ENCODE measurements around the gene ARID1B. TPM values are rescaled to one million over a fixed set of nuclear protein-coding genes. Genes with fewer than 3 reads are reported as not detected.

Gene ARID1B
- total and polyA plus RNA-seq, 12 donors: 13.3 to 85.6 (median 50.9) TPM

DNA sequence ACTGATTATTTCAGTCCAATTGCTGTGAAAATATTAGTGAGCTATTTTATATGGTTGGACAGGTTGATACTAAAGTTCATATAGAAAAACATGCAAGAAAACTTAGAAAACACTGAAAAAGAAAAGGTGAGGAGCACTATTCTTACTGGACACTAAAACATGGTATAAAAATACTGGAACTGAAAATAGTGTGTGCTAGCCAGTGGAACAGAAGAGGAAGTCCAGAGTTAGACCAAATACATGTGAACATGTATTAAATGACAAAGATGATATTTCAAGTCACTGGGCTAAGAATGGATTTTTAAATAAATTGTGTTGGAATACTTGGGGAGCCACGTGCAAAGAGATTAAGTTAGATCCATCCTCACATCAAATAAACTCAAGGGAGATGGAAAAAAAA lies 327.6 kb downstream of the ARID1B start:
- Histone ChIP-seq H3K4me1 (replicated peaks in 1 of 2) (peaks cover 31 to 41% of the 10 kb centered on the region in 2 donors), H3K9me3 (replicated peaks in 1 of 3) (no peaks in the 10 kb centered on the region), H3K4me3 (no peak overlapping the region), H3K27me3 (no peaks in the 10 kb centered on the region), H3K27ac (peak overlapping the region in 1 of 5 donors; percentile 18), H3K36me3 (replicated peaks in 1 of 2) (no peaks in the 10 kb centered on the region)
- WGBS, 4 donors: 34 to 56% (median 41%) methylated on average over 1 of the region's 1 CpG
- intact Hi-C loops (cut with DNase I): no loop called here
- TF ChIP-seq CTCF (IDR thresholded peaks at IDR 0.05) (no peak), POLR2A (IDR thresholded peaks at IDR 0.05) (no peak)
- DNase-seq: no peak

DNA sequence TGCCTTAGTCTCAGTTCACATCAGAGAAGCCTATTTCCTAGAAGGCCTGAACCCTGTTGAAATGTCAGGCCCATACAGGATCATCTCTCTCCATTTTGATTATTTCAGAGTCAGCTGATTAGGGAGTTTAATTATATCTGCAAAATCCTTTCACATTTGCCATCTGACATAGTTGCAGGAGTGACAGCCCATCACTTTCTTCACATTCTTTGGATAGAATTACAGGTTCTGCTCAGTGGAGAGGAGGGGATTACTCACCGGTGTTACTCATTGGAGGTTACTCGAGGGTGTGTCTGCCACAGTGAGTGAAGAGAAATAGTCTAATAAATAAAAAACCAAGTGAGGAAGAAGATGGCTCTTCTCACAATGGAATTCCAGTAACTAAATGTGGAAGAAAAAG lies 329.3 kb downstream of the ARID1B start:
- no peaks in the 10 kb centered on the region for H3K27me3 ChIP-seq
- H3K4me1 ChIP-seq (replicated peaks in 1 of 2): peaks cover 31 to 43% of the 10 kb centered on the region in 2 donors
- DNase-seq: peak in 3 of 7 donors; percentile 25 to 37 (median 36)
- peak overlapping the region in 4 of 5 donors; percentile 31 to 77 (median 62) for H3K27ac ChIP-seq
- TF ChIP-seq CTCF (IDR thresholded peaks at IDR 0.05) (no peak), POLR2A (IDR thresholded peaks at IDR 0.05) (no peak)
- no peaks in the 10 kb centered on the region for H3K36me3 ChIP-seq (replicated peaks in 1 of 2)
- intact Hi-C loops (cut with DNase I): no loop called here
- no peaks in the 10 kb centered on the region for H3K9me3 ChIP-seq (replicated peaks in 1 of 3)
- 39 to 58% (median 46%) methylated on average over 2 of the region's 2 CpGs for WGBS, 4 donors
- H3K4me3 ChIP-seq: no peak overlapping the region

GRCh38 chr6:157107571-157107914 lies 330.4 kb downstream of the ARID1B start:
- Histone ChIP-seq H3K27me3 (no peaks in the 10 kb centered on the region), H3K4me1 (replicated peaks in 1 of 2) (peaks cover 31 to 43% of the 10 kb centered on the region in 2 donors), H3K4me3 (no peak overlapping the region), H3K9me3 (replicated peaks in 1 of 3) (no peaks in the 10 kb centered on the region), H3K27ac (peak overlapping the region; percentile 11 to 77 (median 64)), H3K36me3 (replicated peaks in 1 of 2) (no peaks in the 10 kb centered on the region)
- no peak for DNase-seq
- intact Hi-C loops (cut with DNase I): no loop called here
- WGBS, 4 donors: 53 to 65% (median 58%) methylated on average over 4 of the region's 4 CpGs
- TF ChIP-seq POLR2A (IDR thresholded peaks at IDR 0.05) (no peak), CTCF (IDR thresholded peaks at IDR 0.05) (no peak)

GRCh38 chr6:157107915-157108651 lies 330.9 kb downstream of the ARID1B start:
- no peaks in the 10 kb centered on the region for H3K27me3 ChIP-seq
- peak overlapping the region; percentile 11 to 77 (median 64) for H3K27ac ChIP-seq
- no peaks in the 10 kb centered on the region for H3K36me3 ChIP-seq (replicated peaks in 1 of 2)
- peak in 2 of 7 donors; percentile 40 to 41 for DNase-seq
- H3K9me3 ChIP-seq (replicated peaks in 1 of 3): no peaks in the 10 kb centered on the region
- peaks cover 31 to 43% of the 10 kb centered on the region in 2 donors for H3K4me1 ChIP-seq (replicated peaks in 1 of 2)
- no peak overlapping the region for H3K4me3 ChIP-seq
- intact Hi-C loops (cut with DNase I): no loop called here
- 32 to 47% (median 43%) methylated on average over 6 of the region's 6 CpGs for WGBS, 4 donors
- TF ChIP-seq CTCF (IDR thresholded peaks at IDR 0.05) (no peak), POLR2A (IDR thresholded peaks at IDR 0.05) (no peak)

All from adrenal gland (tissue), 12 donors.